ENCODE data around the gene DEFB128.

Gene DEFB128

GRCh38 chr20:145877-146276, 43.6 kb downstream of the DEFB128 start:
- DNase-seq = no peak

DNA sequence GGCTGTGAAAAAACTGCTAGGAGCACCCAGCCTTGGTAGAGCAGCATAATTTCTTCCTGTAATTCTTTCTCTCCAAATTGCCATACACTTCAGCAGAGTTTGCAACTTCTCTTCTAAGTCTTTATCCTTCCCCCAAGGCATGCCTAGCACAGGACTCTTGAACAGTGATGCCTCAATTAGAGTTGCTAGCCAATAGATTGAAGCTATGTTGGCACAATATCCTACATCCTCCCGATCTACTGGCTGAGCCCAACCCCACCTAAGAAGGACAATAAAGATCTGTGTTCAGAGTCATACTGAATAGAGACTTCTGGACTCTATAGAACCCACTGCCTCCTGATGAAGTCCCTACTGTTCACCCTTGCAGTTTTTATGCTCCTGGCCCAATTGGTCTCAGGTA, 47.2 kb downstream of the DEFB128 start, which contains the start of gene DEFB126:
Gene DEFB126 (plus strand): TSS at position 301 of the 400 bp plus-strand sequence. CDS start 39 bp downstream, at position 340.
- no peak for DNase-seq
